Measurements from ENCODE around the gene PKD1. TPM values are rescaled to one million over a fixed set of nuclear protein-coding genes. Genes with fewer than 3 reads are reported as not detected.
A peak's percentile ranks its signal among the peaks of the same experiment; 100 is the strongest.
"Not testable (repeated sequence)": the region's sequence is repeated elsewhere in the genome, so short reads cannot be mapped to it uniquely, and the experiment has no call there.

The PKD1 gene
- total and polyA plus RNA-seq, 4 experiments from 2014 or later, result 2.3 to 126 (median 68.1) TPM

- no peak for DNase-seq
- H3K36me3 ChIP-seq (ENCODE audit: insufficient read depth, low read length), result no peaks in the 10 kb centered on the region
- Mint-ChIP-seq H3K4me3 (no peak overlapping the region), H3K9me3 (no peaks in the 10 kb centered on the region), H3K36me3 (no peaks in the 10 kb centered on the region), H3K27ac (no peak overlapping the region), H3K4me1 (peaks cover 2 to 9% (median 6%) of the 10 kb centered on the region in 4 donors), H3K27me3 (no peaks in the 10 kb centered on the region)
- H3K4me1 ChIP-seq (ENCODE audit: insufficient read depth, low read length), result no peaks in the 10 kb centered on the region
- H3K9me3 ChIP-seq (ENCODE audit: control insufficient read depth in 1 of 2, low read length in 2 of 2), result no peaks in the 10 kb centered on the region
- ChIA-PET POLR2A (ENCODE audit: partially characterized antibody) (no interaction called here), CTCF (ENCODE audit: partially characterized antibody) (interaction anchor here (0.6 to 3.2 kb wide), 5 partner anchors 19 to 166 kb away, joined by 3 to 28 read pairs (median 3); partner anchors contain the start of genes RAB26 and TRAF7)
- H3K27ac ChIP-seq (ENCODE audit: low read depth, low read length), result no peak overlapping the region
- intact Hi-C loops (cut with micrococcal nuclease), result no loop called here
- no peaks in the 10 kb centered on the region for H3K27me3 ChIP-seq (ENCODE audit: insufficient read depth, low read length)
- H3K4me3 ChIP-seq (ENCODE audit: low read length in 2 of 2), result no peak overlapping the region
These were observed 13.8 kb downstream of the PKD1 start for GRCh38 chr16:2121853-2122252.

GRCh38 chr16:2121325-2121724 is 14.4 kb downstream of the PKD1 start:
- POLR2A ChIA-PET (ENCODE audit: partially characterized antibody); H3K27me3 Mint-ChIP-seq: not testable (repeated sequence)
- DNase-seq, result peak in 3 of 5 donors; percentile 18 to 31 (median 26)

GRCh38 chr16:2117960-2118722 is 17.6 kb downstream of the PKD1 start:
- H3K9me3 ChIP-seq (ENCODE audit: control insufficient read depth in 1 of 2, low read length in 2 of 2), result not testable (repeated sequence)

More at GRCh38 chr16:2121325-2121724, 14.4 kb downstream of the PKD1 start:
- H3K4me1 ChIP-seq (ENCODE audit: insufficient read depth, low read length); H3K27me3 ChIP-seq (ENCODE audit: insufficient read depth, low read length); H3K4me3 ChIP-seq (ENCODE audit: low read length in 2 of 2); H3K27ac ChIP-seq (ENCODE audit: low read depth, low read length); H3K36me3 ChIP-seq (ENCODE audit: insufficient read depth, low read length); intact Hi-C loops (cut with micrococcal nuclease); H3K9me3 ChIP-seq (ENCODE audit: control insufficient read depth in 1 of 2, low read length in 2 of 2); H3K4me1 Mint-ChIP-seq; H3K9me3 Mint-ChIP-seq; H3K36me3 Mint-ChIP-seq; H3K4me3 Mint-ChIP-seq: not testable (repeated sequence)
- CTCF ChIA-PET (ENCODE audit: partially characterized antibody), result interaction anchor here (0.6 to 3.2 kb wide), 5 partner anchors 20 to 165 kb away, joined by 3 to 28 read pairs (median 3); partner anchors contain the start of genes RAB26 and TRAF7
- peak overlapping the region in 2 of 7 donors; percentile 36 to 51 for H3K27ac Mint-ChIP-seq

GRCh38 chr16:2117341-2117740 is 18.4 kb downstream of the PKD1 start:
- H3K4me3 ChIP-seq (ENCODE audit: low read length in 2 of 2); H3K27ac Mint-ChIP-seq; H3K36me3 ChIP-seq (ENCODE audit: insufficient read depth, low read length); H3K27me3 Mint-ChIP-seq; H3K4me3 Mint-ChIP-seq; H3K27me3 ChIP-seq (ENCODE audit: insufficient read depth, low read length); H3K4me1 Mint-ChIP-seq; CTCF ChIA-PET (ENCODE audit: partially characterized antibody); POLR2A ChIA-PET (ENCODE audit: partially characterized antibody); H3K36me3 Mint-ChIP-seq; intact Hi-C loops (cut with micrococcal nuclease); H3K9me3 ChIP-seq (ENCODE audit: control insufficient read depth in 1 of 2, low read length in 2 of 2); H3K27ac ChIP-seq (ENCODE audit: low read depth, low read length); DNase-seq; H3K4me1 ChIP-seq (ENCODE audit: insufficient read depth, low read length); H3K9me3 Mint-ChIP-seq: not testable (repeated sequence)

More at GRCh38 chr16:2117960-2118722, 17.6 kb downstream of the PKD1 start:
- H3K4me3 Mint-ChIP-seq; intact Hi-C loops (cut with micrococcal nuclease); H3K4me1 Mint-ChIP-seq; POLR2A ChIA-PET (ENCODE audit: partially characterized antibody); H3K27ac Mint-ChIP-seq; CTCF ChIA-PET (ENCODE audit: partially characterized antibody); H3K4me3 ChIP-seq (ENCODE audit: low read length in 2 of 2); H3K4me1 ChIP-seq (ENCODE audit: insufficient read depth, low read length); H3K9me3 Mint-ChIP-seq; H3K27ac ChIP-seq (ENCODE audit: low read depth, low read length); DNase-seq; H3K36me3 Mint-ChIP-seq; H3K27me3 Mint-ChIP-seq; H3K36me3 ChIP-seq (ENCODE audit: insufficient read depth, low read length); H3K27me3 ChIP-seq (ENCODE audit: insufficient read depth, low read length): not testable (repeated sequence)

GRCh38 chr16:2116428-2116827 is 19.3 kb downstream of the PKD1 start:
- H3K27me3 ChIP-seq (ENCODE audit: insufficient read depth, low read length); H3K4me1 Mint-ChIP-seq; CTCF ChIA-PET (ENCODE audit: partially characterized antibody); H3K36me3 Mint-ChIP-seq; H3K27me3 Mint-ChIP-seq; H3K27ac Mint-ChIP-seq; H3K9me3 ChIP-seq (ENCODE audit: control insufficient read depth in 1 of 2, low read length in 2 of 2); DNase-seq; POLR2A ChIA-PET (ENCODE audit: partially characterized antibody); H3K4me3 Mint-ChIP-seq; H3K36me3 ChIP-seq (ENCODE audit: insufficient read depth, low read length); H3K9me3 Mint-ChIP-seq; H3K27ac ChIP-seq (ENCODE audit: low read depth, low read length); H3K4me1 ChIP-seq (ENCODE audit: insufficient read depth, low read length); H3K4me3 ChIP-seq (ENCODE audit: low read length in 2 of 2); intact Hi-C loops (cut with micrococcal nuclease): not testable (repeated sequence)

DNA sequence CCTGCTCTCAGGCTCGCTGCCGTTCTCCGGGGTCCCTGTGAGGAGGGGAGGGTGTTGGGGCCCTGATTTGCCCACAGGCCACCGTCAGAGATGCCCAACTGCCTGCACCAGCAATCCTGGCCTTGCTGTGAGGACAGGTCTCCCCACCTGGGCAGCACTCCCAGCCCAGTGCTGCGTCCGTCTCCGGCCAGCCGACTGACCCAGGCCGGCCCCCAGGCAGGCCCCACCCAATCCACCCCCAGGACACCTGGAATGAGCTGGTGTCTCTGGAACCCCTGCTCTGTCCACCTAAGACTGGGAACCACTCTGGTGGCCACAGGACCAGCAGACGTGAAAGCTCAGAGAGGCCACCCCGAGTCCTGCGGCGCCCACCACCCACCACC is 20.1 kb downstream of the PKD1 start:
- H3K27ac ChIP-seq (ENCODE audit: low read depth, low read length), result no peak overlapping the region
- Mint-ChIP-seq H3K27me3 (no peaks in the 10 kb centered on the region), H3K27ac (no peak overlapping the region), H3K4me1 (peaks cover 0 to 4% (median 2%) of the 10 kb centered on the region in 4 donors), H3K9me3 (no peaks in the 10 kb centered on the region), H3K36me3 (peaks cover 0 to 5% of the 10 kb centered on the region in 2 donors), H3K4me3 (no peak overlapping the region)
- POLR2A ChIA-PET (ENCODE audit: partially characterized antibody), result no interaction called here
- CTCF ChIA-PET (ENCODE audit: partially characterized antibody), result no interaction called here
- no peaks in the 10 kb centered on the region for H3K9me3 ChIP-seq (ENCODE audit: control insufficient read depth in 1 of 2, low read length in 2 of 2)
- no peaks in the 10 kb centered on the region for H3K36me3 ChIP-seq (ENCODE audit: insufficient read depth, low read length)
- no peaks in the 10 kb centered on the region for H3K4me1 ChIP-seq (ENCODE audit: insufficient read depth, low read length)
- no peaks in the 10 kb centered on the region for H3K27me3 ChIP-seq (ENCODE audit: insufficient read depth, low read length)
- H3K4me3 ChIP-seq (ENCODE audit: low read length in 2 of 2), result no peak overlapping the region
- intact Hi-C loops (cut with micrococcal nuclease), result no loop called here
- no peak for DNase-seq

DNA sequence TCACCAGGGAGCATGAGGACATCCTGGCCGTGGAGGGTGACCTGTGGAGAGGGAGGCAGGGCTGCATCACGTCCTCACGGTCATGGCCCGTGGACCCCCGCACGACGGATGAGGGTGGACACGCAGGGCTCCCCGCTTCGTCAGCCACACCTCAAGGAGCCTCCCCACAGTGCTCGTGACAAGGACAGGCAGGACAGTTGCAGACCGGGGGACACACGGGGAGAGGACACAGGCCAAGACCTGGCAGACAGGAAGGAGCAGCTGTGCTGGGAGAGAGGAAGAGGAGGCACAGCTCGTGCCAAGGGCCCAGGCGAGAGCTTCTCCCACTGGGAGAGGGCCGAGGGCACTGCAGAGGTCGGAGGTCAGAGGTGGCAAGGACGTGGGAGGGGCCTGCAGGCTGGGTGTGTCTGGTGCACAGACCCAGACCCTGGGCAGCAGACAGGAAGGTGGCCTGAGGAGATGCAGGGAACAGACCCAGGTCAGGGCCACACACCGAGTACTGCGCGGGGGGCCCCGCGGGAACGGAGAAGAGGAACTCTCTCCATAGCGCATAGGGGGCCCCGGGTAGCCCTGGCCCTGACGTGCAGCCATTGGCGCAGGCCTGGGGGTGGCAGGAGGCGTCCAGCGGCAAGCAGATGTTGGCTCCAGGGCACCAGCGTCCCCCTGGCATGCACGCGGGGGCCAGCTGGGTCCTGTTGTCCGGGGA is 20.7 kb downstream of the PKD1 start:
- H3K36me3 Mint-ChIP-seq; H3K4me1 ChIP-seq (ENCODE audit: insufficient read depth, low read length); POLR2A ChIA-PET (ENCODE audit: partially characterized antibody); H3K27ac ChIP-seq (ENCODE audit: low read depth, low read length); H3K4me1 Mint-ChIP-seq; DNase-seq; H3K9me3 Mint-ChIP-seq; H3K9me3 ChIP-seq (ENCODE audit: control insufficient read depth in 1 of 2, low read length in 2 of 2); H3K27ac Mint-ChIP-seq; H3K27me3 Mint-ChIP-seq; H3K4me3 ChIP-seq (ENCODE audit: low read length in 2 of 2); CTCF ChIA-PET (ENCODE audit: partially characterized antibody); H3K4me3 Mint-ChIP-seq; intact Hi-C loops (cut with micrococcal nuclease); H3K27me3 ChIP-seq (ENCODE audit: insufficient read depth, low read length); H3K36me3 ChIP-seq (ENCODE audit: insufficient read depth, low read length): not testable (repeated sequence)

All from CD4-positive, alpha-beta memory T cell (primary cell).